Measurements from ENCODE around the gene TCEAL3. TPM values are rescaled to one million over a fixed set of nuclear protein-coding genes. Genes with fewer than 3 reads are reported as not detected.

The TCEAL3 gene
- 5.1 and 6.4 TPM in 2 replicates for total RNA-seq

GRCh38 chrX:103607364-103608305 lies at the start of gene TCEAL3:
Gene TCEAL3 (plus strand): TSS chrX:103607963. CDS start chrX:103609065, 1,102 bp downstream.

GRCh38 chrX:103585411-103586313 lies 22.1 kb upstream of the TCEAL3 start, which contains the start of gene TCEAL4:
Gene TCEAL4 (plus strand): TSS chrX:103585515. CDS start chrX:103586676, 1,161 bp downstream.

GRCh38 chrX:103628386-103629317 lies 20.9 kb downstream of the TCEAL3 start, which contains the start of gene TCEAL1:
Gene TCEAL1 (plus strand): TSS chrX:103628975. CDS start chrX:103629917, 942 bp downstream.

Other genes with a start within 250 kb of the TCEAL3 start
- 138 and 149 TPM in 2 replicates for gene BEX3, start 231.4 kb upstream of the TCEAL3 start, total RNA-seq
- gene RAB40A, start 88.5 kb upstream of the TCEAL3 start, total RNA-seq: under 0.01 and 0.25 TPM in 2 replicates
- 13.5 and 21.4 TPM in 2 replicates for gene TCEAL4, start 22.4 kb upstream of the TCEAL3 start, total RNA-seq
- gene TCEAL1, start 21.0 kb downstream of the TCEAL3 start, total RNA-seq: 8.5 and 11.8 TPM in 2 replicates
- gene MORF4L2, start 78.7 kb downstream of the TCEAL3 start, total RNA-seq: 170 and 229 TPM in 2 replicates
- gene TMEM31, start 102.9 kb downstream of the TCEAL3 start, total RNA-seq: 0.25 TPM in 1 of 2 replicates, not detected in the other
- not detected in 2 replicates for gene PLP1, start 168.9 kb downstream of the TCEAL3 start, total RNA-seq
- gene RAB9B, start 224.3 kb downstream of the TCEAL3 start, total RNA-seq: 0.16 and 0.51 TPM in 2 replicates